SK-N-SH treated with all-trans-retinoic acid at 6 μM for 48 hours (cell line): Measurements from ENCODE around the gene KHDRBS2.

ENCODE experiments used
- ATAC-seq: fragments of 200-7000 bp; cut with Tn5 transposase; 3 replicates; pipeline ENCODE4 v1.9.1; 2020; ENCODE audit warnings: mild to moderate bottlenecking, moderate library complexity
- ARNTL ChIP-seq: fragments of 450-650 bp; formaldehyde crosslinking; IDR thresholded peaks from 2 replicates; pipeline ENCODE4 v1.5.0; 2020; ENCODE audit warnings: low read depth, mild to moderate bottlenecking, moderate library complexity, borderline replicate concordance
- CREB5 ChIP-seq: fragments of 250-450 bp; sonication (Bioruptor Pico); IDR thresholded peaks from 2 replicates; pipeline ENCODE4 v1.5.1; 2020; ENCODE audit warnings: low read depth, mild to moderate bottlenecking, moderate library complexity
- CSDC2 ChIP-seq: fragments of 250-450 bp; sonication (Bioruptor Pico); IDR thresholded peaks from 2 replicates; pipeline ENCODE4 v1.5.0; 2020; ENCODE audit warnings: mild to moderate bottlenecking, moderate library complexity
- CSRNP3 ChIP-seq: fragments of 250-450 bp; sonication (Bioruptor Pico); IDR thresholded peaks from 2 replicates; pipeline ENCODE4 v1.5.1; 2021; ENCODE audit warnings: mild to moderate bottlenecking, moderate library complexity
- ESRRG ChIP-seq: fragments of 250-450 bp; sonication (Bioruptor Pico); IDR thresholded peaks from 2 replicates; pipeline ENCODE4 v1.6.1; 2021; ENCODE audit warnings: mild to moderate bottlenecking
- GLIS3 ChIP-seq: fragments of 250-450 bp; sonication (Bioruptor Pico); IDR thresholded peaks from 2 replicates; pipeline ENCODE4 v1.5.0; 2020; ENCODE audit warnings: mild to moderate bottlenecking, moderate library complexity
- ISL1 ChIP-seq: fragments of 250-450 bp; sonication (Bioruptor Pico); IDR thresholded peaks from 2 replicates; pipeline ENCODE4 v2.1.2; 2022; ENCODE audit warnings: mild to moderate bottlenecking, moderate library complexity
- OSR1 ChIP-seq: fragments of 250-450 bp; sonication (Bioruptor Pico); IDR thresholded peaks from 2 replicates; pipeline ENCODE4 v1.8.0; 2022; ENCODE audit warnings: moderate library complexity, mild to moderate bottlenecking, inconsistent platforms
- PATZ1 ChIP-seq: fragments of 250-450 bp; sonication (Bioruptor Pico); IDR thresholded peaks from 2 replicates; pipeline ENCODE4 v1.8.0; 2020; ENCODE audit warnings: mild to moderate bottlenecking, moderate library complexity, borderline replicate concordance
- POU6F1 ChIP-seq: fragments of 250-450 bp; sonication (Bioruptor Pico); IDR thresholded peaks from 2 replicates; pipeline ENCODE4 v1.8.0; 2021; ENCODE audit warnings: low read depth, mild to moderate bottlenecking, moderate library complexity, borderline replicate concordance
- PPARA ChIP-seq: fragments of 250-450 bp; sonication (Bioruptor Pico); IDR thresholded peaks from 2 replicates; pipeline ENCODE4 v1.5.0; 2020; ENCODE audit warnings: mild to moderate bottlenecking, borderline replicate concordance
- RARB ChIP-seq: fragments of 250-450 bp; sonication (Bioruptor Pico); IDR thresholded peaks from 2 replicates; pipeline ENCODE4 v1.8.0; 2021; ENCODE audit warnings: mild to moderate bottlenecking, moderate library complexity
- SNAI2 ChIP-seq: fragments of 250-450 bp; sonication (Bioruptor Pico); IDR thresholded peaks from 2 replicates; pipeline ENCODE4 v1.5.0; 2020; ENCODE audit warnings: mild to moderate bottlenecking, moderate library complexity
- TCF4 ChIP-seq: fragments of 250-450 bp; sonication (Bioruptor Pico); IDR thresholded peaks from 2 replicates; pipeline ENCODE4 v1.8.0; 2021; ENCODE audit warnings: mild to moderate bottlenecking, moderate library complexity, borderline replicate concordance
- TOX ChIP-seq: fragments of 250-450 bp; sonication (Bioruptor Pico); IDR thresholded peaks from 2 replicates; pipeline ENCODE4 v1.8.0; 2021; ENCODE audit warnings: mild to moderate bottlenecking, moderate library complexity, borderline replicate concordance
- ZC3H10 ChIP-seq: fragments of 250-450 bp; sonication (Bioruptor Pico); IDR thresholded peaks from 2 replicates; pipeline ENCODE4 v1.5.1; 2021; ENCODE audit warnings: mild to moderate bottlenecking, moderate library complexity
- ZFP3 ChIP-seq: fragments of 250-450 bp; sonication (Bioruptor Pico); IDR thresholded peaks from 2 replicates; pipeline ENCODE4 v1.5.0; 2020; ENCODE audit warnings: mild to moderate bottlenecking, moderate library complexity
- ZFP30 ChIP-seq: fragments of 450-650 bp; formaldehyde crosslinking; IDR thresholded peaks from 2 replicates; pipeline ENCODE4 v1.5.0; 2022; ENCODE audit warnings: mild to moderate bottlenecking, moderate library complexity
- ZNF565 ChIP-seq: fragments of 450-650 bp; formaldehyde crosslinking; conservative IDR thresholded peaks from 2 replicates; pipeline ENCODE4 v1.5.0; 2020; ENCODE audit warnings: low read depth, mild to moderate bottlenecking, moderate library complexity
- ZNF70 ChIP-seq: fragments of 450-650 bp; formaldehyde crosslinking; IDR thresholded peaks from 2 replicates; pipeline ENCODE4 v1.5.0; 2020; ENCODE audit warnings: mild to moderate bottlenecking, moderate library complexity
- ZNF8 ChIP-seq: fragments of 450-650 bp; formaldehyde crosslinking; IDR thresholded peaks from 2 replicates; pipeline ENCODE4 v1.5.0; 2020; ENCODE audit warnings: mild to moderate bottlenecking, moderate library complexity

Gene KHDRBS2

GRCh38 chr6:61857541-61857940, 428.5 kb downstream of the KHDRBS2 start:
- no peak for ATAC-seq

GRCh38 chr6:61841958-61842357, 444.1 kb downstream of the KHDRBS2 start:
- ATAC-seq, result no peak
- no peak for TF ChIP-seq CSRNP3 (CRISPR knock-in tag)
- TF ChIP-seq, all 23 proteins: peak for 0

More at GRCh38 chr6:61857541-61857940, 428.5 kb downstream of the KHDRBS2 start:
- TF ChIP-seq GLIS3, result no peak
- no peak for TF ChIP-seq TCF4 (CRISPR knock-in tag)
- TF ChIP-seq PPARA (CRISPR knock-in tag), result no peak
- TF ChIP-seq TOX (CRISPR knock-in tag), result no peak
- TF ChIP-seq CSRNP3 (CRISPR knock-in tag), result no peak
- no peak for TF ChIP-seq CSDC2 (CRISPR knock-in tag)
- no peak for TF ChIP-seq ZNF565 (CRISPR knock-in tag)
- TF ChIP-seq RARB (CRISPR knock-in tag), result no peak
- TF ChIP-seq ZNF8 (CRISPR knock-in tag), result no peak
- no peak for TF ChIP-seq ZFP30
- TF ChIP-seq SNAI2 (CRISPR knock-in tag), result no peak
- TF ChIP-seq ISL1 (CRISPR knock-in tag), result no peak
- TF ChIP-seq ZFP3 (CRISPR knock-in tag), result no peak
- no peak for TF ChIP-seq OSR1 (CRISPR knock-in tag)
- no peak for TF ChIP-seq ESRRG (CRISPR knock-in tag)
- TF ChIP-seq ARNTL (CRISPR knock-in tag), result no peak
- no peak for TF ChIP-seq ZNF70 (CRISPR knock-in tag)
- TF ChIP-seq CREB5 (CRISPR knock-in tag), result no peak

- no peak for ATAC-seq
- no peak for TF ChIP-seq ZNF70 (CRISPR knock-in tag)
- no peak for TF ChIP-seq TCF4 (CRISPR knock-in tag)
- TF ChIP-seq ZNF565 (CRISPR knock-in tag), result no peak
- no peak for TF ChIP-seq SNAI2 (CRISPR knock-in tag)
- TF ChIP-seq ESRRG (CRISPR knock-in tag), result no peak
- no peak for TF ChIP-seq PATZ1
- no peak for TF ChIP-seq TOX (CRISPR knock-in tag)
- TF ChIP-seq GLIS3, result no peak
- TF ChIP-seq CSRNP3 (CRISPR knock-in tag), result no peak
- TF ChIP-seq ZNF8 (CRISPR knock-in tag), result no peak
- no peak for TF ChIP-seq ZFP30
- TF ChIP-seq ARNTL (CRISPR knock-in tag), result no peak
- TF ChIP-seq PPARA (CRISPR knock-in tag), result no peak
- no peak for TF ChIP-seq CSDC2 (CRISPR knock-in tag)
- no peak for TF ChIP-seq ZFP3 (CRISPR knock-in tag)
- no peak for TF ChIP-seq ZC3H10
These were observed 450.8 kb downstream of the KHDRBS2 start for GRCh38 chr6:61835237-61835636.

- TF ChIP-seq SNAI2 (CRISPR knock-in tag) (no peak), ISL1 (CRISPR knock-in tag) (no peak), ZFP3 (CRISPR knock-in tag) (no peak), POU6F1 (no peak)
- ATAC-seq, result no peak
These were observed 452.8 kb downstream of the KHDRBS2 start for GRCh38 chr6:61833176-61833755.
